Medulla oblongata (tissue), 1 donor: ENCODE measurements around the gene SF3B2.
"Not testable (repeated sequence)": the region's sequence is repeated elsewhere in the genome, so short reads cannot be mapped to it uniquely, and the experiment has no call there.

Experiments
- DNase-seq: peaks from one replicate; pipeline ENCODE4 v3.0.0-alpha.2; 2015; ENCODE audit errors: extremely low spot score

The SF3B2 gene

DNA sequence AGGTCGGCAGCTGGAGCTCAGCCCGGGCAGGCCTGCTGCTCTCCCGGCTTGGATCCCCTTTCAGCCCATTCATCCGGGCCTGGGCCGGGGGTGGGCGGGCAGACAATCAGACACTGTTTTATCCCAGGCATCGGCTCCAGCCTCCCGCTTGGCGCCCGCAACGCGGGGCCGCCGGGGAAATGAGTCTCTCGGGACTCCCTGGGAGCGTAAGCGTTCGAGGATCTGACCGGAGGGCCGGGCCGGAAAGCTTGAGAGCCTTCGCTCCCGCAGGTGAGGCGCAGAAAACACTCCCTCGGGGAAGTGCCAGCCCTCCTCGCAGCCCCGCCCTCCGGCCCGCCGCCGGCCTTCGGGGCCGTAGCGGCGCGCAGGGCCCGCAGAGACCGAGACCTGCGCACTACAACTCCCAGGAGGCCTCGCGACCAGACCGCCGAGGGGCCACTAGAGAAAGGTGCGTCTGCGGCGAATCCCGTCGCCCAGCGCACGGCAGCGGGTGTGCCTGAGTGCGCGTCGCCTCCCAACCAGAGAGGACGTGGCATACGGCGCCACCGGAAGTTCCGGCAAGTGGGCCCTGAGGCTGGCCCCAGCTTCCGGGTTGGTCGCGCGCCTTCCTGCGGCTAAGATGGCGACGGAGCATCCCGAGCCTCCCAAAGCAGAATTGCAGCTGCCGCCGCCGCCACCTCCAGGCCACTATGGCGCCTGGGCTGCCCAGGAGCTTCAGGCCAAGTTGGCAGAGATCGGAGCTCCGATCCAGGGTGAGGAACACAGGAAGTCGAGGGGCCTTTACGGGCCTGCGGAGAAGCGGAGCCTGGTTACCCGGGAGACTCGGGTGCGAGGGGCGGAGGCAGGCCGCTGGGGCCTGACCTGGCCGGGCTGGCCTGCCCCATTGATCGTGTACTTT is at the start of gene SF3B2:
SF3B2 (plus strand) TSS at position 599 of the 898 bp plus-strand sequence; CDS start at position 620, 21 bp downstream.
- DNase-seq = peak; percentile 99

DNA sequence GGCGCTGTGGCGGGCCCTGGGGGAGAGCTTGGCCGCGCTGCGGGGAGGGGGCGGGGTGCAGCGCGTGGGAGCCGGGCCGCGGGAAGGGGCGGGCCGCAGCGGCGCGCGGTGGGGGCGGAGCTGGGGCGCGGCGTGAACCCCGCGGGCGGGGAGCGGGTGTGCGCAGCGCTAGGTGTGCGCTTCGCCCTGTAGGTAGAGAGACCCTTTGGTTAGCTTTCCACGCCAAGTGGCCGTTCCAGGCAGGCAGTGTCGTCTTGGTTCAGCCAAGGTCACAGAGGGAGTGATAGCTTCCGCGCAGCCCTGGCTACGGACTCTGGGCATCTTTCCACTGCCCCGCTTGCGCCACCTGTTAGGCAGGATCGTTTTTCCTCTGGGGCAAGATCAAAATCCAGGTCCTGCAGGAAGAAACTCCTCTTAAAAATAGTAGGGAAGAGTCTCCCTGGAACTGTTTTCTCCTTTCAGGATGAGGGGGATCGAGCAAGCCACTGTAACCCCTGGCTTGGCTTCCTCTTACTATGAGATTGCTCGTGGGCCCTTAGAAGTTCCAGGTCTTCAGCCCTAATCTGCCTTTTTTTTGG is 49.4 kb upstream of the SF3B2 start:
- no peak for DNase-seq

DNA sequence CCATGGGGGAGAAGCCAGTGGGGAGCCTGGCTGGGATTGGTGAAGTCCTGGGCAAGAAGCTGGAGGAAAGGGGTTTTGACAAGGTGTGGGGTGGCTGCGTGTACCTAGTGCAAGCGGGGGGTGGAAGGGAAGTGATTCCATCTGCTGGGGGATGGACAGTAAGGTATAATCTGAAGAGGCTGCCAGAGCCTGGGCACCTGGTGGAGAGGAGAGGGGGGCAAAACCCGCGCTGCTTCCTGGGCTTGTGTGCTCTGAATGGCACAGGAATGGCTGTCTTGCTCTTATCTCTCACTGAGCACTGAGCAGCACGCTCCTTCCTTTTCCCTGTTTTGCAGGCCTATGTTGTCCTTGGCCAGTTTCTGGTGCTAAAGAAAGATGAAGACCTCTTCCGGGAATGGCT is 48.9 kb upstream of the SF3B2 start:
- DNase-seq = no peak

GRCh38 chr11:66004186-66004585 is 48.0 kb upstream of the SF3B2 start:
- DNase-seq = no peak

GRCh38 chr11:66006134-66006890 is 45.9 kb upstream of the SF3B2 start:
- DNase-seq = no peak

- DNase-seq = no peak
Measured at GRCh38 chr11:66006891-66007176, 45.3 kb upstream of the SF3B2 start.

DNA sequence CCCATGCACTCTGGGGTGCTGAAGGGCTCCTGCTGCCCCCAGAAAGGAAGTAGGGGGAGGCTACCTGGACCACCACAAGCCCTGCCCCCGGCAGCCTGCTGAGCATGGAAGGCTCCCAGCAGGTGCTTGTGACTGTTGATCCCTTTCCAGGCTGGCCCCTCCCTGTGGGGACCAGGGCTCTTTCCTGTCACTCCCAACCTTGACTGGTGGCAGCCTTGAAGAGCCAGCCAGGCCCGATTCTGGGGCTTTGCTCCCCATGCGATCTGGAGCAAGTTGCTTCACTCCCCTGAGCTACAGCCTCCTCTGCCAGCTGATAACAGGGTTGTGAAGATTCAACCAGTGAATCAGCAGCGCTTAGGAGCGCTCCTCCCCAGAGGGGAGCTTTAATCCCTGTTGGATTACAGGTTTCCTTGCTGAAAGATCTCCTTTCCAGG is 44.9 kb upstream of the SF3B2 start:
- no peak for DNase-seq

DNA sequence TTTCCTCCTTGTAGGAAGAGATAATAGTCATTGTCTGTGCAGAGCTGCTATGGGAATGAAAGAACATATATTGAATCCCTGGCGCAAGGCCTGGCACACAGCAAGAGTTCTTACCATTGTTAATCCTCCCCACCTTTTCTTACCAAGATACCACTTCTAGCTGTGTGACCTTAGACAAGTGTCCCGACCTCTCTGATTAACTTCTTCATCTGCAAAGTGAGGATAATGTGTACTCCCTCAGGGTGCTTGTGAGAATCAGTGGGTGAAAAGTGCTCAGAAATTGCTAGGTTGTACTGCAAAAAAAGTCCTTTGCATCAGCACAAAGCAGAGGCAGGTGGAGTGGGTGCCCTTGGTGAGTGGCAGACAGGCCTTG is 44.1 kb upstream of the SF3B2 start:
- no peak for DNase-seq

GRCh38 chr11:66008468-66009101 is 43.6 kb upstream of the SF3B2 start:
- no peak for DNase-seq

DNA sequence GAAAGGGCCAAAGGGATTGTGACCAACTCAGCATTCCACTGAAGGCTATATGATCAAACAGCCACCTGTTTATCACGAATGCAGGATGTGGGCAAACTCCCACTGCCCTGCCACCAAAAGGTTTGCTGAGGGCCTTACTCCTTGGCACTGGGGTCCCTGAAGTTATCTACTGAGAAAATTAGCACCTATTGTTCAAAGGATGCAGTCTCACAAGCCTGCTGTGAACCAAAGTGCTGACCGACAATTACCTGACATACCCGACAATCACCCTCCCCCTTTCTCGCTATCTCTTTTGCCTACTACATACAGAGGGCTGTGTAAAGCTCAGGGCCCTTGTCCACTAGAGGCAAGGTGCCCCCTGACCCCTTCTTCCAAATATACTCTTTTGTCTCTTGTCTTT is 42.1 kb upstream of the SF3B2 start:
- DNase-seq = not testable (repeated sequence)

- DNase-seq = no peak
Measured at GRCh38 chr11:66011239-66011784, 40.9 kb upstream of the SF3B2 start.

DNA sequence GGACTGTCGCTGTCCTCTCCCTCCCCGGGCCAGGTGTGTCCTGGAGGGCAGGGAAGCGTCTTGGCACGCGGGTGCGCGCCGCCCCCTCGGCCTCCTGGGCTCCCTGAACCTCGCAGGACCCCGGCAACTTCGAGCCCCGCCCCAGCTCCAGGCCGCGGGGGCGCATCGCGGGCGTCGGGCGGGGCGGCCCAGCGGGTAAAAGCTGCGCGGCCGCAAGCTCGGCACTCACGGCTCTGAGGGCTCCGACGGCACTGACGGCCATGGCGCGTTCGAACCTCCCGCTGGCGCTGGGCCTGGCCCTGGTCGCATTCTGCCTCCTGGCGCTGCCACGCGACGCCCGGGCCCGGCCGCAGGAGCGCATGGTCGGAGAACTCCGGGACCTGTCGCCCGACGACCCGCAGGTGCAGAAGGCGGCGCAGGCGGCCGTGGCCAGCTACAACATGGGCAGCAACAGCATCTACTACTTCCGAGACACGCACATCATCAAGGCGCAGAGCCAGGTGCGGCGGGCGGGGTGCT is 40.3 kb upstream of the SF3B2 start, which contains the start of gene CST6:
CST6 (plus strand) TSS at position 224 of the 519 bp plus-strand sequence; CDS start at position 261, 37 bp downstream.
- DNase-seq = no peak

GRCh38 chr11:66012371-66012945 is 39.7 kb upstream of the SF3B2 start:
- DNase-seq = no peak

GRCh38 chr11:66012946-66013761 is 39.0 kb upstream of the SF3B2 start:
- peak; percentile 8 for DNase-seq

DNA sequence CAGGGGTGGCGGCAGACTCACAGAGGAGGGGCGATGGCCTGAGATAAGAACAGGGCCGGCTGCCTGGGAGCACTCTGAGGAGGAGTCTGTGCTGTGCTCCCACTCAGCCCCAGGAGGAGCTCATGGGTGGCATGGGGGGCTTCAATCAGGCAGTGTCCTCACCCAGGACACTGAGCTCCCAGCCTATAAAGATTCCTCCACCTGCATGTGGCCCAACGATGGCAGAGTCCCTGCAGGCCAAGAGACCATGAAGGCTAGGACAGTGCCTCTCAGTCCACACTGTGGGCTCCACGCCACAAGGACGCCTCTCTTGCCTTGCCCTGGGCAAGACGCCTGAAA is 38.4 kb upstream of the SF3B2 start:
- DNase-seq = no peak

DNA sequence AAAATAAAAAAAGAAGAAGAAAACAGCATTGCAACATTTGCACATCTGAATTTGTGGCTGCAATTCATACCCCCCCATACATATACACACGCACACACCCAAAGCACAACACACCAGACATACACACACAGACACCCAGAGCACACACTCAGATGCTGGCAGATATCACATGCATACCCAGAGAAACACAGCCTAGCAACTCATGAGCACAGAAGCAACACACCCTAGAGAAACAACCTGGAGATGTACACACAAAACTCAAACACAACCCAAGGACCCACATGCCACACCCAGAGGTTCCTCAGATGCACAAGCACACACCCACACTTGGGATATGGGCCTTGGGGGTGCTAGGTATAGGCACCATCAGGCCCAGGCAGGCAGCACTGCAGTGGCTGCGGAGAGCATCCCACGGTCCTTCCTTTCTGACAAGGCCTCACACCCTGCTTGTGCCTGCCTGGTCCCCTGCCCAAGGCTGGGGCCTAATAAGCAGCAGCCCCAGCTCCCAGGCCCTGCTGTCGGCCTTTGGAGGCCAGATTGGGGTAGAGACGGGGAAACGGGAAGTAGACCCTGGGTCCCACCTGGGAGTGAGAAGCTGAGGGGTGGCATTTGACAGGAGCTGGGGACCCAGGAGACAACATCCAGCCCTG is 37.2 kb upstream of the SF3B2 start:
- DNase-seq = no peak

- DNase-seq = no peak
Measured at GRCh38 chr11:66015454-66015881, 36.7 kb upstream of the SF3B2 start.

GRCh38 chr11:66015936-66016792 is 36.0 kb upstream of the SF3B2 start:
- DNase-seq = no peak

GRCh38 chr11:66016793-66017177 is 35.4 kb upstream of the SF3B2 start:
- DNase-seq = no peak
